NCI-H2171 (cell line): ENCODE data around the gene CAMK1G.

Experiments
- DNase-seq: peaks from one replicate; lab custom pipeline; 2025; lab: John Stamatoyannopoulos, UW

Gene CAMK1G

GRCh38 chr1:209619696-209620486 is 36.4 kb downstream of the CAMK1G start:
- no peak for DNase-seq

DNA sequence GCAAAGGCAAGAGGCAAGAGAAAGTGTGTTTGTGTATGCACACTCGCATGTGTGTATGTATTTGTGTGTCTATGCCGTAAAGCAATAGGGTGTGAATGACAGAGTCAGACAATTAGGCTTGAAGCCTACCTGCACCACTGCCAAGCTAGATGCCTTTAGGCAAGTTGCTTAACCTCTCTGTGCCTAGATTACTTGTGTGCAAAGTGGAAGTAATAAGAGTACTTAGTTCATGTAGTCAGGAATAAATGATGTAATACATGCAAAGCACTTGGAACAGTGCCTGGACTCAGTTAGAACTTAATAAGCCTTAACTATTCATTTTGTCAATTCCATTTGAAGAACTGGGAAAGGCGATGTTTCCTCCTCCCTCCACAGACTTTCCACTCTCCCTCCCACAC is 37.0 kb downstream of the CAMK1G start:
- DNase-seq: no peak

DNA sequence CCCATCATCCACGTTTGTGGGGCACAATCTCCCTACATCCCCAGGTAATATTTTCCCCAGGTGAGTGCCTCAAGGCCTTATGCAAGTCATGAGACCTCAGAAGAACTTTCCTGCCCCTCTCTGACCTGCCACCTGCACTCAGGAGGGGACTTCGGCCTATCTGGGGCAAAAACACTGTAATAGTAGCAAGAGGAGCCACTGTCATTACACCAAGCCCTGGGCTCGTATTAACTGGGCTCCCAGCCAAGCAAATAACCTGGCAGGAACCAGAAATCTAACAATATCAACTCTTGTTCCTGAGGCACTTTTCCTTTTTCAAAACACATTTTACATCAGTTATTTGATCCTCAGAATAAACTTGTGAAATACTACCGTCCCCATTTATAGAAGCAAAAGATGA is 37.8 kb downstream of the CAMK1G start:
- no peak for DNase-seq

- DNase-seq: no peak
Observed at GRCh38 chr1:209621741-209622655, 38.5 kb downstream of the CAMK1G start.

GRCh38 chr1:209622841-209623829 is 39.6 kb downstream of the CAMK1G start:
- DNase-seq: no peak

DNA sequence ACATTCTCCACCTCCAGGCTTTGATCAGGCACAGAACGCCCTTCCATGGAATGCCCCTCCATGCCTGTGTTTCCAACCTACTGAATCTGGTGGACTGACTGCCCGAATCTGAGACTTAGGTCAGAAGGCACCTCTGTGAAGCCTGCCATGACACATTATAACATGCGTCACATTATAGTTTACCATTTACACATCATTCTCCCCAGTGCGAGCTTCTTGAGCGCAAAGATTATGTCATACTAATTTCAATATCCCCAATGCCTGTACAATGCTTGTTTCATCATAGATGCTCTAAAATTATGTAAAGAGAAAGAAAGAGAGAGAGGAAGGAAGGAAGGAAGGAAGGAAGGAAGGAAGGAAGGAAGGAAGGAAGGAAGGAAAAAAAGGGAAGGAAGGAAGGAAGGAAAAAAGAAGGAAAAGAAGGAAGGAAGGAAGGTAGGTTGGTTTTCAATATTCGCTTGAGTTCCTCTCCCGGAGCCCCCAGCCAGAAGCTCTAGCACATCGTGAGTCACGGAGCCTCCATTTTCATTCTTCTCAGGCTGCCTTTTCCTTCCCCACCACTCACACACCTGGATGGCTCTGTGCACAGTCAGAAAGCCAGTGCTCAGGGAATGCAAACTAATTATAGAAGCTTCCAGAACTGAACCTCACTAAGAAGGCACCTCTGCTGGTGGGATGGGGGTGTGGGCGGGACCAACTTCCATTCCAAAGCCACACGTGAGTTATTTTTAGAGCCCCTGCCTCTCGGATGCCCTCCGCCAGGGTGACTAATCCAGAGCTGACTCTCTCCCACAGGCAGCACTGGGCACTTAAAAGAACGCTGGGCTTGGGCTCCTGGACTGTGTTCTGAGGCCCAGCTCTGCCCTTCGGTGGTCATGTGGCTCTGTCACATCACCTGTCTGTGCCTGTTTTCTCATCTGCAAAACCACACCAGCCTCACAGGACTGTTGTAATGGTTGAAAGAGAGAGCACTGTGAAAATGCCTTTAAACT is 41.3 kb downstream of the CAMK1G start:
- DNase-seq: no peak

DNA sequence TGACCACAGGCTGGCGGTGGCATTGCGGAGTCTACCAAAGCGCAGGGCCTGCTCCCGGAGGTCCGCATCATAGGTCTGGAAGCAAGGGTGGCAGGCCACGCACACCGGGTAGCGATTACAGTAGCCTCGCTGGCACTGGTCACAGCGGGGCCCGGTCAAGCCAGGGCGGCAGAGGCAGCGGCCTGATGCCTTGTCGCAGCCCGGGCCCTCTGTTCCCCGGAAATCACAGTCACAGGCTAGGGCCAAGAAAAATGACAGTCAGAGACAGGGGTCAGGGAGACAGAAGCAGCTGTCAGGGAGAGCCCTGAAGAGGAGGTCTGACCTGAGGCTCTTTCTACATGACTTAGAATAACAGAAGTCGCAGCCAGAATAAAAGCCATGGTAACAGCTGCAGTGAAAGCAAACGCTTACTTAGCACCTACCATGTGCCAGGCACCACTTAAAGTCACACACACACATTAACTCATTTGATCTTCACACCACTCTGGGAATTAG is 42.3 kb downstream of the CAMK1G start:
- no peak for DNase-seq

DNA sequence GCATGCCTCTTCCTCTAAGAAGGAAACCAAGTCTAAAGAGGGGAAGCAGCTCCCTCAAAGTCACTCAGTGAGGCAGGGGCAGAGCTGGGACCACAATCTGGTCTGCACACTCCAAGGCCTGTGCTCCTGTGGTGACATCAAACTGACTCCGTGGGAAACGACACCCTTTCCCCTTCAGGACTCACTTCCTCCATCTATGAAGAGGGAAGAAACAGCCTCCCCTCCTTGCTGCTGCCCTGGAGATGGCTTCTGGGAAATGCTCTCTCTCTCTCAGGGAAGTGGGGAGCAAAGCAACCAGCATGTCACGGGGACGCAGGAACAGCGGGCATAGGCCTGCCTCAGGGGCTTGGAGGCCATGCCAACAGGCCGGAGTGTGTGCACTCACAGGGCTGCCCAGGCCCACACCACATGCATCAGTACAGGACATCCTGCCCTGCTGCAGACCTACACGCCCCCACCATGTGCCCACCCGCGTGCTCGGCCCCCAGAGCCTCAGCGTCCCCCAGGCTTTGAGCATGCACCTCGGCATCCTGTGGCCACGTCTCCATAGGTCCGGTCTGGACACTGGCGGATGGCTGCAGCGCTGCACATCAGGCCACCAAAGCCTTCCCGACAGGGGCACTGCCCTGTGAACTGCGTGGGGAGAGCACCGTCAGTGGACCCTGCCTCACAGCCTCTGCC is 43.0 kb downstream of the CAMK1G start:
- no peak for DNase-seq

GRCh38 chr1:209627027-209627731 is 43.7 kb downstream of the CAMK1G start:
- DNase-seq: peak; percentile 62

- no peak for DNase-seq
Observed at GRCh38 chr1:209627732-209628196, 44.2 kb downstream of the CAMK1G start.

DNA sequence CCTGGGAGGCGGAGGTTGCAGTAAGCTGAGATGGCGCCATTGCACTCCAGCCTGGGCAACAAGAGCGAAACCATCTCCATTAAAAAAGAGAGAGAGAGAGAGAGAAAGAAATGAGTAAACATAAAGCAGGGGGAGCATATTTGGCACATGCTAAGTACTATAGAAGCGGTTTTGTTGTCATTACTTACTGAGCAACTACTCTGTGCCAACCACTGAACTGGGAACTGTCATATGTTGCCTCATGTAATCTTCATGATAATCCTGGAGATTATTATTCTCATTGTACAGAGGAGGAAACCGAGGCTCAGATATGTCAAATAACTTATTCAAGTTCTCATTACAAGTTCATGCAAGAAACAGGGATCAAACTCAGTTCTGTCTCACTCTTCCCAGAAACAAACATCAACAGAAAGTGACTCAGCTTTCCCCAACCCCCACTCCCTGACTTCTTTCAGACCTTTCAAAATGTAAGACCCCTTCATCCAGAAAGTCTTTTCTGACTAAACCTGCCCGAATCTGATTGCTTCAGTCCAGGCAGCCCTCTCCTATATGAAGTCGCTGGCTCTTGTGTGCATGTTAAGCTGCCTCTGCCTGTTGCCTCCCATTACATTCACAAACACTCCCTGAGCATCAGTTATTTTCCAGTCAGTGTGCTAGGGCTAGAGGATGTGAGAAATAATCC is 45.2 kb downstream of the CAMK1G start:
- DNase-seq: no peak

GRCh38 chr1:209629621-209630382 is 46.3 kb downstream of the CAMK1G start:
- no peak for DNase-seq

DNA sequence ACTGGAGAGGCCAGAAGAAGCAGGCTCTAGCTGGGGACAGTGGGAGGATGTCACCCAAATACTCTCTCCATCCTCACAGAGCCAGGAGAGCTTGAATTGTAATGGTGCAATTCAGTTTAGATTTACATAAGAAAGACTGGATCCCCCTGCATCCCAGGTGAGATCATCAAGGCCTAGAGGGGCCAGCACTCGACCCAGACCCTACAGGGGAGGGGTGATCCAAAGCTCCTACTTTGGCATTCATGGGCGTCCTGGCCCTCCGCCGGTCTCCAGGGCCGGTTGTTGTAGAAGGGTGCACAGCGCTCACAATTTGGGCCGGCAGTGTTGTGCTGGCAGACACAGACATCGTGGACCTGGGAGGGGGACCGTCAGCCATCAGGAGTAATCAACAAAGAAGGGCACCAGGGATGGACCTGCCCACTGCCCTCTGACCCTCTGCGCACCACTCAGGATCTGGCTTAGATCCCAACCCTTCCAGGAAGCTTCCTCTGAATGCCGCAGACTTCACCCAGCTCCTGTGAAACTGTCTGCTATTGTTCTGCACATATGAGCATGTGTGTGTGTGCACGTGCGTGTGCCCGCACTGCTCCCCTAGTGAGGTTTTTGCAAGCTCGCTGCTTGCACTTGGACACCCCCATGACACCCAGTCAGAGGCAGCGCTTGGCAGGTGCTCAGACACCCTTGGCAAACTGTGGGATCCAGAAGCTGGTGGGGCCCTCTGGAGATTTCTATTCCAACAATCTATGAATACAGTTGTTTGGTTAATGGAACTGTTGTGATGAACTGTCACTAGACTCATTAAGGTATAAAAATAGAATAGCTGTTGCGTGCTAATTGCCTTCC is 47.1 kb downstream of the CAMK1G start:
- no peak for DNase-seq

DNA sequence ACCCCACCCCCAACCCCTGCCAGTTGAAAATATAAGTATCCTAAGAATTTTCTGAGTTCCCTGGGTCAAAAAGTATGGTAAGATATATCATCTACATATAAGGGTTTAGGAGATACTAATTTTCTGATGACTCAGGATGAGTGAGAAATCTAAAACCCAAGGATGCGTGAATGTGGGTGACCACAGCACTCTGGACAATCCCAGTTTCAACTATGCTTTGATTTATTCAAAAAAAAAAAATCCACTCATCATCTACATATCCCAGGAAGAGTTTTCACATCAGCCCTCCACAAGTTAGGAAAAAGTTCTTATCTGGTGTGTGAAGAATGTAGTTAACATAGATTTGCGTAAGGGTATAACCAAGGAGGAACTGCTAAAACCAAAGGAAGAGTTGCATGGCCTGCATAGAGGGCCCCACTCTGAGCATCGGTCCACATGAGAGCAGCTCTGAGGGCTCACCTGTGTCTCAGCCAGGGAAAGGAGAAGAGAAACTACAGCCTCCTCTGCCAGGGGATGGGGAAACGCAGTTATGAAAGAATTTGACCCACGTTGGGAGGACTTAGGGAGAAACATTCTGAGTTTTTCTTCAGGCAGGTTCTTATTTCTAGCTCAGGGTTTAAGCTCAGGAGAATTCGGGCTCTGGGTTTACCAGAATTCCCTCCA is 50.0 kb downstream of the CAMK1G start:
- no peak for DNase-seq

- DNase-seq: no peak
Observed at GRCh38 chr1:209634005-209634737, 50.7 kb downstream of the CAMK1G start.

DNA sequence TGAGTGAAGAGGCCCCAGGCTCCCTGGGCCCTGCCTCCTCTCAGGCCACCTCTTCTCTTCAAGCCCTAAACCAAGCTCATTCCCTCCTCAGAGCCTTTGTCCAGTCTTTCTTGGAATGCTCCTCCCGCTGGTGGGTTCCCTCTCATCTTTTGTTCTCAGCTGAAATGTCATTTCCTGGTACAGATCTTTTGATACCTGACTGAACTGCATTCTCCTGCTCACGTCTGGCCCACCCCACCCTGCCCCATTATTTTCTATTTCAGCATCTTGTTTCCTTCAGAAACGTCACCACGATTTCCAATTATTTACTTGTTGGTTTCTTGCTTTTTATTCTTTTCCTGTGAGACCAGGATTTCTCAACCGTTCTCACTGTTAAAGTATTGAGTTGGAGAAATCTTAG is 52.3 kb downstream of the CAMK1G start:
- DNase-seq: no peak
